Brain pericyte (primary cell): Measurements from ENCODE around the gene MEX3D.
"Not testable (repeated sequence)": the region's sequence is repeated elsewhere in the genome, so short reads cannot be mapped to it uniquely, and the experiment has no call there.

Experiments used
- DNase-seq: peaks from one replicate; pipeline ENCODE4 v3.0.0-alpha.2; 2012; ENCODE audit warnings: low read depth, low spot score

MEX3D gene

GRCh38 chr19:1572795-1573194 is 4.7 kb upstream of the MEX3D start:
- no peak for DNase-seq

GRCh38 chr19:1571358-1571757 is 3.2 kb upstream of the MEX3D start:
- no peak for DNase-seq

GRCh38 chr19:1570836-1571235 is 2.7 kb upstream of the MEX3D start:
- no peak for DNase-seq

- DNase-seq, result no peak
These were observed 1.9 kb upstream of the MEX3D start for GRCh38 chr19:1569997-1570396.

- no peak for DNase-seq
These were observed 287 bp downstream of the MEX3D start for GRCh38 chr19:1567848-1568227.

- no peak for DNase-seq
These were observed 843 bp downstream of the MEX3D start for GRCh38 chr19:1567116-1567847.

GRCh38 chr19:1566392-1567115 is 1.6 kb downstream of the MEX3D start:
- DNase-seq, result peak; percentile 41

GRCh38 chr19:1563251-1563650 is 4.9 kb downstream of the MEX3D start:
- DNase-seq, result no peak

GRCh38 chr19:1561236-1561842 is 6.8 kb downstream of the MEX3D start:
- no peak for DNase-seq

- no peak for DNase-seq
These were observed 7.7 kb downstream of the MEX3D start for GRCh38 chr19:1560286-1560882.

GRCh38 chr19:1558552-1558951 is 9.6 kb downstream of the MEX3D start:
- no peak for DNase-seq

GRCh38 chr19:1556390-1557070 is 11.6 kb downstream of the MEX3D start:
- no peak for DNase-seq

GRCh38 chr19:1555487-1556389 is 12.4 kb downstream of the MEX3D start:
- DNase-seq, result no peak

GRCh38 chr19:1554968-1555367 is 13.2 kb downstream of the MEX3D start:
- no peak for DNase-seq

GRCh38 chr19:1553415-1553814 is 14.7 kb downstream of the MEX3D start:
- no peak for DNase-seq

GRCh38 chr19:1551068-1552040 is 16.8 kb downstream of the MEX3D start:
- no peak for DNase-seq

- DNase-seq, result no peak
These were observed 18.7 kb downstream of the MEX3D start for GRCh38 chr19:1549332-1549945.

- no peak for DNase-seq
These were observed 27.7 kb downstream of the MEX3D start for GRCh38 chr19:1540365-1540925.

- not testable (repeated sequence) for DNase-seq
These were observed 28.4 kb downstream of the MEX3D start for GRCh38 chr19:1539749-1540148.
